Bone marrow (tissue), 2 donors: ENCODE measurements around the gene NDUFC1.
"Not testable (repeated sequence)": the region's sequence is repeated elsewhere in the genome, so short reads cannot be mapped to it uniquely, and the experiment has no call there.

Source experiments
- DNase-seq, 2 donors: peaks; one replicate each; lab custom pipeline; 2025; lab: John Stamatoyannopoulos, UW

The NDUFC1 gene

DNA sequence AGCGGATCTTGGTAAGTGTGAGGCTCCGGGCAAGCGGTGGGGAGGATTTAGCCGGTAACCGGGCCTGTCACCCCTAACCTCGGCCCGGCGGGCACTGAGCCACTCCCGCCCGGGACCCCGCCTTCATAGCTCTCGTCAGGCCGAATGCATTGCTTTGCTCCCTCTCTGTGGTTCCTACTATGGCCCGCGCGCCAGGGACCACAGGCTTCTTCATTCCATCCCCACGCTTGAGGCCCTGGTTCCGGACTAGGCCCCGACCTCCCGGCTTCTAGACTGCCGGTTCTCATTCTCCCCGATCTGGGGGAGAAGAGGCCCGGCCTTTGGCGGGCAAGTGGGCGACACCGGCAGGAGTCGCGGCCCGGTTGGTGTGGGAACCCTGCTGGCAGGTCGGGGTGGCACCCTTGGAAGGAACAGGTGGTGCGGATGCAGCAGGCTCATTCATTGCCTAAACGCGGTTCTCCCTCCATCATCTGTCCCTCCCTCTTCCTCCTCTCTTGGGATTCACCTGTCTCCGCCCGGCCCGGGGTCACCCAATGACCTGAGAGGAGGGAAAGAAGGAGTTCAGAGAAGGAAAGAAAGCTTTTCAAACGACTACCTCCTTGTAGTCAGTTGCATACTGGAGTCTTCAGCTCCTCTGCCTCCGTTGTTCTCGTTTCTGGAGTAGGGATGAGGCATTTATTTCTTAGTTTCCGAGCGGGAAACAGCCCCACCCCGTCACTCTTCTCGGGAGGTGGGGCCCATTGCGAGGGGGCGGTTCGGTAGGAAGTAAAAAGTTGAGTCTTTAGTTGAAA lies at the start of gene NDUFC1:
Gene NDUFC1 (minus strand): TSS at position 657 of the 791 bp plus-strand sequence. CDS start 6,679 bp downstream, outside the sequence.
- peak; percentile 47 to 77 for DNase-seq

DNA sequence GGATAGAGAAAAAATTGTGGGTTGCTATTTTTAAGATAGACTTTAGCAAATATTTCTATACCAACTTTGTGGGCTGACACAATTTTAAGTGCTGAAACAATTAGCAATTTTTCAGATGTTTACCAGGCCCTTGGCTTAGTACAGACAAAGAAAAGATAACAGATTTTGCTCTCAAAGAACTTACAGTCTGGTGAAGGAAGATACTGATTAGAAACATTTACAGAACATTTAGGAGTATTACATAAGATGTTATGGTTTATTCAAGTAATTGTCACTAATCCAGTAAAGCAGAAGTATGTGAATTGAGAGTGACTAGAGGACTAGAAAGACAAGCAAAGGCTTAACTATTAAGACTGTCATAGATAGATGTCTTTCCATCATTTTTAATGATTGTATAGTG lies 35.3 kb upstream of the NDUFC1 start:
- DNase-seq: no peak

GRCh38 chr4:139333046-139333445 lies 30.8 kb upstream of the NDUFC1 start:
- DNase-seq: no peak

DNA sequence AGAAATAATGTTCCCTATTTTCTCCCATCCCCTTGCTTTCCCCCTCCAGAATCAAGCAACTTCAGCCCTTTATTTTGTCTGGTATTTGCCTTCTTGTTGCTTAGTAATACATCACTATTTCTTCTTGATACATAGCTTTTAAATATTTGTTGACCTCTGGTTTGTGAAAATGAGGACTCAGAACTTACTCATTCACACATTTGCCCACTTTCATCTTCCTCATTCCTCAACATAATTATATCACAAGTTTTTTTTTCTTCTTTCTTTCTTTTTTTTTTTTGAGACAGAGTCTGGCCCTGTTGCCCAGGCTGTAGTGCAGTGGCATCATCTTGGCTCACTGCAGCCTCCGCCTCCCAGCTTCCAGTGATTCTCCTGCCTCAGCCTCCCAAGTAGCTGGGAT lies 28.9 kb upstream of the NDUFC1 start:
- DNase-seq: no peak

DNA sequence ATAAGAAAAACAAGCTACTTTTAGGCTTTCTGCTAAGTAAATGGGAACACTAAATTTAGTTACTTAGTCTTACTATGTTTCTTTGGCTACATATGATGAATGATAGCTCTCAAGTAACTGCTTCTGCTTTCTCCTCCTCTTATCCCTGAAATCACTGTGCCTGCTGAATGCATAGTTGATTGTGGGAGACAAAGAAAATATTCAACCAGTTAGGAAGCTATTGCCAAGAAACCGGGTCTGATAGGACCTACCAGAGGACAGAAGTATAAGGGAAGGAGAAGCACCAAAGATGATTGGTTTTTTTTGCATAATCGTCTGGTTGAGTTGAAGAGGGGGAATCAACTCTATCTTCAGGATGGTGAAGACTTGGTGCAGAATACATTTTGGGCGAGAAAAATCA lies 28.0 kb upstream of the NDUFC1 start:
- DNase-seq: no peak

- DNase-seq: no peak
Measured at GRCh38 chr4:139329665-139330200, 27.5 kb upstream of the NDUFC1 start.

GRCh38 chr4:139324620-139325019 lies 22.3 kb upstream of the NDUFC1 start:
- DNase-seq: no peak

GRCh38 chr4:139322541-139322940 lies 20.3 kb upstream of the NDUFC1 start:
- not testable (repeated sequence) for DNase-seq

GRCh38 chr4:139322070-139322469 lies 19.8 kb upstream of the NDUFC1 start:
- DNase-seq: not testable (repeated sequence)

- DNase-seq: no peak
Measured at GRCh38 chr4:139319571-139319970, 17.3 kb upstream of the NDUFC1 start.

DNA sequence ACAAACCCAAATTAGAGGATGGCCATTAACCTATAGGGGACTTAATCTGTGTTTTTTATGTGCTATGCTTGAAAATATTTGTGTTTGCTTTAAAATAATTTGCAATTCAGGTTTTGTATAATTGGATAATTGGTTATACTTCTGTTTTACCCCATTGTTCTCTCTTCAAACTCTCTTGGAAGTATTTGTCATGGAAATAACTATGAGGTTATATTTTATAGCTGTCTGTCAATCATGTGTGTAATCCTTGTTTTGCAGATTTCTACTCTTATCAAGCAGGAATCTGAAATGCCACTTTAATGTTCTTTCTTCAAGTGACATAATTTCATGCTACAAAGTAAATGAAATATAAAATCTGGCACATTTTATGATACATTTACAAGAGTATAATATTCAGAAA lies 15.4 kb upstream of the NDUFC1 start:
- no peak for DNase-seq

DNA sequence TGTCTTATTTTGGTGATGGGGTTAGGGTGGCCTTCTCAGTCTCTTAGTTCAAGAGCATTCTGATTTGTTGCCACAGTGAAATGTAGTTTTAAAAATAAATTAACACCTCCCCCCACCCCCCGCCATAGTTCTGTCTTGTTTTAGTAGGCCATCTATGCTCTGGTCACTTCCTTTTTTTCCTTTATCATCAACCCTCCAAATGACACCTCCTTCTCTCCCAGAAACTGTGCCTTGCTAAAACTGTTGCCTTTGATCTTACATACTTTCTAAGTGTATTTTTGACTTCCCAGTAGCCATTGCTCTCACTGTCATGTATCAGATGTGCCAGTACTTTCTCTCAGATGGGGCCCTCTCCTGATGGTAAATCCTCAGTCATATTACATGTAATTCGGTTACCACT lies 14.5 kb upstream of the NDUFC1 start:
- no peak for DNase-seq

DNA sequence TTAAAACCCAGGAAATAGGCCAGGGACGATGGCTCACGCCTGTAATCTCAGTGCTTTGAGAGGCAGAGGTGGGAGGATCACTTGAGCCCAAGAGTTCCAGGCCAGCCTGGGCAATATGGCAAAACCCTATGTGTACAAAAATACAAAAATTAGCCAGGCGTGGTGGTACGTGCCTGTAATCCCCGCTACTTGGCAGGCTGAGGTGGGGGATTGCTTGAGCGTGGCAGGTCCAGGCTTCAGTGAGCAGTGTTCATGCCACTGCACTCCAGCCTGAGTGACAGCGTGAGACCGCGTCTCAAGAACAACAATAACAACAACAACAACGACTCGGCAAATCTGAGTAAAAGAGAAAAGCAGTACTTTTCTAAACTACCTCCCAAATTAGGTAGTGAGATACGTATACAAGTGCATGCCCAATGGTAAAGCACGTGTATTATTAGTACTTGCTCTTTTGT lies 13.0 kb upstream of the NDUFC1 start:
- no peak for DNase-seq

DNA sequence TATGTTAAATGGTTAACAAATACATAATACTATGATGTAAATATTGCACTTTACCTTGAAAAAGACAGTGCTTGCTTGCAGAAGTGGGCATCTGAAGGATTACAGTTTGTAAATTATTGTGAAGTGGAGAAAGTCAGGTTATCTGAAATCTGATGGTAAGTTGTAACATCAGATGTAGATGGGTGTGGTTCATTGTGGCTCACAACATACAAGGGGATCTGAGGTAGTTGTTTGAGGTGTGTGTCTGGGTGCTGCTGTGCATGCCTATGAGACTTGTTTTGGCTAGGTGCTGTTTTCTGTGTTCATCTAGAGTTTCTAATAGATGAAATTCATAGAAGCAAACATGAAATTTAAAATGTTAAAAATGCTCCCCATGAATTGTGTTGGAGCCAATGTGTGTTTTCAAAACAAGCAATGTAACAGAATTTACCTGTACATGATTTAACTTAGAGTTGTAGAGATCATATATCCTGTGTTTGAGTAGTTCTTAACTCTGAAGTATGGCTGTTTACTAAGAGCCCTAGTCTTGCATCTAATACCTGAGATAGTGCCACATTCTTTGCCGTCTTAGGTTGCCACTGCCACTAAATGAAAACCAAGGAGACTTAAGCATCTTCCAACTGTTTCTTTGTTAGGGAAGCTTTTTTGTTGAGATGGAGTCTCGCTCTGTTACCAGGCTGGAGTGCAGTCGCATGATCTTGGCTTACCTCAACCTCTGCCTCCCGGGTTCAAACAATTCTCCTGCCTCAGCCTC lies 11.9 kb upstream of the NDUFC1 start:
- no peak for DNase-seq

DNA sequence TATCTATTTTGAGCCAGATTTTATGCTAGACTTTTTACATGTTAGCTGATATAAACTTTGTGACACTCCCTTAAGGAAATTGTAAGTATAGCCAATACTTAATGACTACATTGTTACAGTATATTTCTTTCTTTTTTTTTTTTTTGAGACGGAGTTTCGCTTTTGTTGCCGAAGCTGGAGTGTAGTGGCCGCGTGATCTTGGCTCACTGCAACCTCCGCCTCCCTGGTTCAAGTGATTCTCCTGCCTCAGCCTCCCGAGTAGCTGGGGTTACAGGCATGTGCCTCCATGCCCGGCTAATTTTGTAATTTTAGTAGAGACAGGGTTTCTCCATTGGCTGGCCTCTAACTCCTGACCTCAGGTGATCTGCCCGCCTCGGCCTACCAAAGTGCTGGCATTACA lies 11.1 kb upstream of the NDUFC1 start:
- DNase-seq: not testable (repeated sequence)

DNA sequence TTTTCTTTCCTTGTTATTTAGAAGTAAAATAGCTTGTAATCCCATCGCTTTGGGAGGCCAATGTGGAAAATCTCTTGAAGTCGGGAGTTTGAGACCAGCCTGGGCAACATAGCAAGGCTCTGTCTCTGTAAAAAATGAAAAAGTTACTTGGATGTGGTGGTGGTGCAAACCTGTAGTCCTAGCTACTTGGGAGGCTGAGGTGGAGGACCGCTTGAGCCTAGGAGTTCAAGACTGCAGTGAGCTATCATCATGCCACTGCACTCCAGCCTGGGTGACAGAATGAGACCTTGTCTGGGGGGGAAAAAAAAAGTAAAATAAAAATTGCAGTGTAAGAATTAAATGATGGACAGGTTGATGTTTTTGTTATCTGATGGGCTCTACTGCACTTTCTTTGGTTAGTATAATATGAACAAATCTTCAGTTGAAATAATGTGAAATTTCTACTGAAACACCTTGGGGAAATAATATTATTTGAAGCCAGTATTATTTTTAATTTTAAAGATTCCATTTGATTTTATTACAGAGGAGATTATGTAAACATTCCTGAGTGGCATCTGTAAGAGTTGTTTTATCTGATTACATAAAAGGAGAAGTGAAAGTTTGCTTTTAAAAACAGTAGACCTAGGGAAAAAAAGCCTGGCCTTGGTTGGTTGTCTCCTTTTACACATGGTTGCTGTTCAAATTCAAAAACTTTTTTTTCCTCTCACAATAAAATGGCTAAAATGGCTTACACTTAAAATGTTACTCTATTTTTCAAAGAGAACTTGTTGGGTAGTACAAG lies 10.5 kb upstream of the NDUFC1 start:
- DNase-seq: peak in 1 of 2 donors; percentile 12

DNA sequence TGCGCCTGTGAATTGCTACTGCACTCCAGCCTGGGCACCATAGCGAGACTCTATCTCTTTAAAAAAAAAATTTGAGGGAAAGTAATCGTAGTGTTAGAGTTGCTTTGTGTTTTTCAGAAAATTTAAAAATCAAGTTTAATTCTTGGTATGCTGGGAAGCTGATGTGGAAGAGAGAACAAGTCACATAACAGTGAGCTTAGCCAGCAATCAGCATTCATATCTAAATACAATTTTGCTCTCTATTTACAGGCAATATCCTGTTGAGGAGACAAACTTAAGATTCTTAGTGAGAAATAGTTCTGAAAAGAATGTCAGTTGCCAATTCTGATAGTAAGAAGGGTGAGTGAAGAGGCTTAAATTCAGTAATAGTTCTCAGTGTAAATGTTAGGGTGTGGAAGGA lies 9.6 kb upstream of the NDUFC1 start:
- DNase-seq: no peak

GRCh38 chr4:139304920-139305319 lies 2.6 kb upstream of the NDUFC1 start:
- no peak for DNase-seq

DNA sequence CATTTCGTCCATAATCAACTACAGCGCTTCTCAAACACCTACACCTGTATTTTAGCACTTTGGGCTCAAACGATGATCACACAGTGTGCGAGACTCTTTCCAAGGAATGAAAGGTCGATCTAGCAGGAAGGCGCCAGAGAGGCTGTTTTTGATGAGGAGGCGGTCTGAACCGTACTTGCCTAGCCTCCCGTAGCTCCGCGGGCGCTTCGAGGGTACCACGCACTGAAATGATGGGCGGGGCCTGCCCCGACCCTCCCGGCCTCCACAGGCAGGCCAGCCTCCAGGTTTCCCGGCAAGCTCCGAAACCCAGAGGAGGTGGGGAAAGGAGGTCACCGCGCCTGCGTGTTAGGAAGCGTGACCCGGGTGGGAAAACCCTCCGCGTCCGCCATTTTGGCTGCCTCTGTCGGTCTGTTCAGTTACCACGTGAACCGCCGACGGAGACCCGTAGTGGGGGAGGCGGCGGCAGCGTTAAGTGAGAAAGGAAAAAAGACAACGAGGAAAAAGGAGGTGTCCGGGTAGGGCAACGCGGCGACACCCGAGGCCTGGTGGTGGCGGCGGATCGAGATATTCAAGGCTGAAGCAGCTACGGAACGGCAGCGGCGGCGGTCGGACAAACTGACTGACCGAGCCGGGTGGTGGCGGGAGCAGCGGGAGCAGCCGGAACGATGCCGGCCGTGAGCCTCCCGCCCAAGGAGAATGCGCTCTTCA lies 1.0 kb downstream of the NDUFC1 start, which contains the start of gene NAA15:
Gene NAA15 (plus strand): TSS at position 393 of the 708 bp plus-strand sequence. CDS start 273 bp downstream, at position 666.
- peak; percentile 85 to 95 for DNase-seq

GRCh38 chr4:139300431-139301112 lies 1.7 kb downstream of the NDUFC1 start:
- DNase-seq: peak; percentile 36 to 52

DNA sequence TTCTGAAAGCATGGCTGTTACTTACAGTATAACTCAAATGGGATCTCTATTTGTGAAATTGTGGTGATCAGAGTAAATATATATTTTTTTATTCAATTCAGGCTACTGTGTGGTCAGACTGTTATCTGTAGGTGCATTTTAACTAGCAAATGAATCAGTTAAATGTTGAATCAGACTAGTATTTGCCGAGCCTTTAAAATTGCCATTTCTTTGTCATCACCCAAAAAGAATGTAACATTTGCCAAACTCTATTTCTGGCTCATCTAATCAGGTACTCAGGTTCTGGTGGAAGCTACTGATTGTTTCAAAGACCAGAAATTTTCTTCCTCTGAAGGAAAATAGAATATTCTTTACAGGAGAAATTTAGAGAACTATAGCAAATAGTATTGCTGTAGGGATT lies 2.7 kb downstream of the NDUFC1 start:
- no peak for DNase-seq
